ENCODE data around the gene SERPINI1. TPM values are rescaled to one million over a fixed set of nuclear protein-coding genes. Genes with fewer than 3 reads are reported as not detected.

Gene SERPINI1
- total RNA-seq, 1 experiment from 2014 or later: 6.4 TPM

DNA sequence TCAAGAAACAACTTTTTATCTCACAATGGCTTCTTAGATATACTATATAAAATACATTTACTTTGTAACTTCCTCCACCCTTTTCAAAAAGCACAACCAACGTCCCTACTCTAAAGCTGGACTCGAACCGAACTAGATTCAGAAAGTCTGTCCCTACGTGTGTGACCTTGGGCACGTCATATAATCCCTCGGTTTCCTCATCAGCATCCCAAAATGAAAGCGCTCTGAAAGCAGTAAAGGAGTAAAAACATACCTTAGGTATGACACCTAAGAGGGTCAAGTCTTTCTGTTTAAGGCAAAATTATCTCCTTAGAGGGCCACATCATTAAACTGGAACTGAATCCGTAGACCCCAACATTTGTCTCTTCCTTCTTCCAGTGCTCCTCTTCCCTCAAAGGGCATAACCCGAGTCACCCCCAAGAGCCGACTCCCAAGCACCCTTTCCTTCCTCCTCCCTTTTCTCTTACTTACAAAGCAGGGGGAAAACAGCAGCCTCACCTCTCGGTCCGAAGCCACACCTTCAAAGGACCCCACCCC lies 1.5 kb upstream of the SERPINI1 start:
- TF ChIP-seq, protein P1, sequence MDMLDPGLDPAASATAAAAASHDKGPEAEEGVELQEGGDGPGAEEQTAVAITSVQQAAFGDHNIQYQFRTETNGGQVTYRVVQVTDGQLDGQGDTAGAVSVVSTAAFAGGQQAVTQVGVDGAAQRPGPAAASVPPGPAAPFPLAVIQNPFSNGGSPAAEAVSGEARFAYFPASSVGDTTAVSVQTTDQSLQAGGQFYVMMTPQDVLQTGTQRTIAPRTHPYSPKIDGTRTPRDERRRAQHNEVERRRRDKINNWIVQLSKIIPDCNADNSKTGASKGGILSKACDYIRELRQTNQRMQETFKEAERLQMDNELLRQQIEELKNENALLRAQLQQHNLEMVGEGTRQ (CRISPR knock-in tag; IDR thresholded peaks at IDR 0.05): no peak
- TF ChIP-seq, protein P2, sequence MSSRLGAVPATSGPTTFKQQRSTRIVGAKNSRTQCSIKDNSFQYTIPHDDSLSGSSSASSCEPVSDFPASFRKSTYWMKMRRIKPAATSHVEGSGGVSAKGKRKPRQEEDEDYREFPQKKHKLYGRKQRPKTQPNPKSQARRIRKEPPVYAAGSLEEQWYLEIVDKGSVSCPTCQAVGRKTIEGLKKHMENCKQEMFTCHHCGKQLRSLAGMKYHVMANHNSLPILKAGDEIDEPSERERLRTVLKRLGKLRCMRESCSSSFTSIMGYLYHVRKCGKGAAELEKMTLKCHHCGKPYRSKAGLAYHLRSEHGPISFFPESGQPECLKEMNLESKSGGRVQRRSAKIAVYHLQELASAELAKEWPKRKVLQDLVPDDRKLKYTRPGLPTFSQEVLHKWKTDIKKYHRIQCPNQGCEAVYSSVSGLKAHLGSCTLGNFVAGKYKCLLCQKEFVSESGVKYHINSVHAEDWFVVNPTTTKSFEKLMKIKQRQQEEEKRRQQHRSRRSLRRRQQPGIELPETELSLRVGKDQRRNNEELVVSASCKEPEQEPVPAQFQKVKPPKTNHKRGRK (CRISPR knock-in tag; IDR thresholded peaks at IDR 0.05; ENCODE audit: borderline replicate concordance): 0 out of 2 replicates have a peak, but pooled peaks have one; percentile 31
- TF ChIP-seq, protein P3, sequence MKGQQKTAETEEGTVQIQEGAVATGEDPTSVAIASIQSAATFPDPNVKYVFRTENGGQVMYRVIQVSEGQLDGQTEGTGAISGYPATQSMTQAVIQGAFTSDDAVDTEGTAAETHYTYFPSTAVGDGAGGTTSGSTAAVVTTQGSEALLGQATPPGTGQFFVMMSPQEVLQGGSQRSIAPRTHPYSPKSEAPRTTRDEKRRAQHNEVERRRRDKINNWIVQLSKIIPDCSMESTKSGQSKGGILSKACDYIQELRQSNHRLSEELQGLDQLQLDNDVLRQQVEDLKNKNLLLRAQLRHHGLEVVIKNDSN (CRISPR knock-in tag; IDR thresholded peaks at IDR 0.05): no peak
- TF ChIP-seq FOXP1 (CRISPR knock-in tag; IDR thresholded peaks at IDR 0.05; ENCODE audit: borderline replicate concordance) (no peak), HMGA2 (CRISPR knock-in tag; IDR thresholded peaks at IDR 0.05) (no peak)
- CTCF ChIA-PET: no interaction called here
- Mint-ChIP-seq H3K27me3 (ENCODE audit: low read depth) (no peaks in the 10 kb centered on the region), H3K9me3 (no peaks in the 10 kb centered on the region), H3K4me1 (peaks cover 52% of the 10 kb centered on the region), H3K4me3 (no peak overlapping the region), H3K27ac (no peak overlapping the region), H3K36me3 (no peaks in the 10 kb centered on the region)
- ATAC-seq (no peak), DNase-seq (ENCODE audit: low spot score) (no peak)
- POLR2A ChIA-PET: no interaction called here

DNA sequence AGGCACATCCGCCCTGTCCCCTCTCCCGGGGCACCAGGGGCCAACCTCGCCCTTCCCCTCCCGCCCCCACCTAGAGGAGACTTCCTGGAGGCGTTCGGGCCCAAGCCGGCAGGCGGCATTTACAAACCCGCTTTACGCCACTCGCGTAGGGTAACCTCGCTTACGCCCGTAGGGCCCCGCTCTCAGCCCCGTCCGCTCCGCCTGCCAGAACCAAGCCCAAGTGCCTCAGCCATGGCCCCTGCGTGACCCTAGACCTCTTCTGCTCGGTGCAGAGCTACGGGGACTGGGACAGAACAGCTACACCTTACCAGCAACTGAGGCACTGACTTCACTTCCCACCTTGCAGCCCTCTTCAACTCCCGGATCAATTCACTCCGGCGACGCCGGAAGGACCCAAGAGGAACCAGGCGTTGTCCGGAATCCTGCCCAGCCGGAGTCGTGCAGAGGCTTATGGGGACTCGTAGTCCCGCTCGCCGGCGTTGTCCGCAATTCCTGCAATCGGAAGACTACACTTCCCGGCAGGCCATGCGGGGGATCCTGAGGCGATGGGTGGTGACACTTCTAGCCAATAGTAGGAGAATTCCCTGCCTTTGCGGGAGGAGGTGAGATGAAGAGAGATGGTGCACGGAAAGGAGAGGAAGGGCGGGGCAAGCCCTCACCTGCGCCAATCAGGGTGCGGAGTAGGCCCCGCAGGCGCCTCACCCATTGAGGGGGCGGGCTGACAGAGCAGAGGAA lies 856 bp upstream of the SERPINI1 start, which contains the start of gene PDCD10:
TSS of gene PDCD10 (minus strand) at position 395 of the 735 bp plus-strand sequence. CDS start 14,735 bp downstream, outside the sequence.
- H3K36me3 Mint-ChIP-seq: no peaks in the 10 kb centered on the region
- DNase-seq (ENCODE audit: low spot score) (peak; percentile 99), ATAC-seq (peak; percentile 87)
- no peaks in the 10 kb centered on the region for H3K9me3 Mint-ChIP-seq
- H3K27me3 Mint-ChIP-seq (ENCODE audit: low read depth): no peaks in the 10 kb centered on the region
- CTCF ChIA-PET: interaction anchor here (1.6 to 2.0 kb wide), 2 partner anchors 147 to 354 kb away, joined by 8 to 15 read pairs; partner anchors contain the start of gene ZBBX
- no peak within 1 kb of the TSS for H3K27ac Mint-ChIP-seq
- no peak within 1 kb of the TSS for H3K4me3 Mint-ChIP-seq
- peaks cover 49% of the 10 kb centered on the region for H3K4me1 Mint-ChIP-seq
- POLR2A ChIA-PET: interaction anchor here (1.0 to 1.4 kb wide), 2 partner anchors 23 to 354 kb away, joined by 3 to 7 read pairs; partner anchors contain the start of gene ZBBX
- TF ChIP-seq ETV6 (CRISPR knock-in tag; IDR thresholded peaks at IDR 0.05) (peak; percentile 90), JAZF1 (CRISPR knock-in tag; IDR thresholded peaks at IDR 0.05) (no peak), ZNF416 (CRISPR knock-in tag; IDR thresholded peaks at IDR 0.05) (0 out of 2 replicates have a peak, but pooled peaks have one; percentile 8), NFE2L1 (CRISPR knock-in tag; IDR thresholded peaks at IDR 0.05) (peak; percentile 44; the same call in 1 of the 2 replicates), TEAD1 (CRISPR knock-in tag; IDR thresholded peaks at IDR 0.05) (peak; percentile 78), ATF1 (CRISPR knock-in tag; IDR thresholded peaks at IDR 0.05) (no peak), SOX15 (CRISPR knock-in tag; IDR thresholded peaks at IDR 0.05) (no peak), MYBL2 (CRISPR knock-in tag; IDR thresholded peaks at IDR 0.05) (0 out of 2 replicates have a peak, but pooled peaks have one; percentile 23), FOXP1 (CRISPR knock-in tag; IDR thresholded peaks at IDR 0.05; ENCODE audit: borderline replicate concordance) (peak; percentile 54; the same call in 1 of the 2 replicates), FOXK1 (CRISPR knock-in tag; IDR thresholded peaks at IDR 0.05) (peak; percentile 38; the same call in 1 of the 2 replicates)
- TF ChIP-seq, protein P4, sequence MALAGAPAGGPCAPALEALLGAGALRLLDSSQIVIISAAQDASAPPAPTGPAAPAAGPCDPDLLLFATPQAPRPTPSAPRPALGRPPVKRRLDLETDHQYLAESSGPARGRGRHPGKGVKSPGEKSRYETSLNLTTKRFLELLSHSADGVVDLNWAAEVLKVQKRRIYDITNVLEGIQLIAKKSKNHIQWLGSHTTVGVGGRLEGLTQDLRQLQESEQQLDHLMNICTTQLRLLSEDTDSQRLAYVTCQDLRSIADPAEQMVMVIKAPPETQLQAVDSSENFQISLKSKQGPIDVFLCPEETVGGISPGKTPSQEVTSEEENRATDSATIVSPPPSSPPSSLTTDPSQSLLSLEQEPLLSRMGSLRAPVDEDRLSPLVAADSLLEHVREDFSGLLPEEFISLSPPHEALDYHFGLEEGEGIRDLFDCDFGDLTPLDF (CRISPR knock-in tag; IDR thresholded peaks at IDR 0.05): no peak
- TF ChIP-seq, protein P5, sequence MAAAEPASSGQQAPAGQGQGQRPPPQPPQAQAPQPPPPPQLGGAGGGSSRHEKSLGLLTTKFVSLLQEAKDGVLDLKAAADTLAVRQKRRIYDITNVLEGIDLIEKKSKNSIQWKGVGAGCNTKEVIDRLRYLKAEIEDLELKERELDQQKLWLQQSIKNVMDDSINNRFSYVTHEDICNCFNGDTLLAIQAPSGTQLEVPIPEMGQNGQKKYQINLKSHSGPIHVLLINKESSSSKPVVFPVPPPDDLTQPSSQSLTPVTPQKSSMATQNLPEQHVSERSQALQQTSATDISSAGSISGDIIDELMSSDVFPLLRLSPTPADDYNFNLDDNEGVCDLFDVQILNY (CRISPR knock-in tag; IDR thresholded peaks at IDR 0.05): no peak; the same call in 1 of the 2 replicates
- TF ChIP-seq, protein P6, sequence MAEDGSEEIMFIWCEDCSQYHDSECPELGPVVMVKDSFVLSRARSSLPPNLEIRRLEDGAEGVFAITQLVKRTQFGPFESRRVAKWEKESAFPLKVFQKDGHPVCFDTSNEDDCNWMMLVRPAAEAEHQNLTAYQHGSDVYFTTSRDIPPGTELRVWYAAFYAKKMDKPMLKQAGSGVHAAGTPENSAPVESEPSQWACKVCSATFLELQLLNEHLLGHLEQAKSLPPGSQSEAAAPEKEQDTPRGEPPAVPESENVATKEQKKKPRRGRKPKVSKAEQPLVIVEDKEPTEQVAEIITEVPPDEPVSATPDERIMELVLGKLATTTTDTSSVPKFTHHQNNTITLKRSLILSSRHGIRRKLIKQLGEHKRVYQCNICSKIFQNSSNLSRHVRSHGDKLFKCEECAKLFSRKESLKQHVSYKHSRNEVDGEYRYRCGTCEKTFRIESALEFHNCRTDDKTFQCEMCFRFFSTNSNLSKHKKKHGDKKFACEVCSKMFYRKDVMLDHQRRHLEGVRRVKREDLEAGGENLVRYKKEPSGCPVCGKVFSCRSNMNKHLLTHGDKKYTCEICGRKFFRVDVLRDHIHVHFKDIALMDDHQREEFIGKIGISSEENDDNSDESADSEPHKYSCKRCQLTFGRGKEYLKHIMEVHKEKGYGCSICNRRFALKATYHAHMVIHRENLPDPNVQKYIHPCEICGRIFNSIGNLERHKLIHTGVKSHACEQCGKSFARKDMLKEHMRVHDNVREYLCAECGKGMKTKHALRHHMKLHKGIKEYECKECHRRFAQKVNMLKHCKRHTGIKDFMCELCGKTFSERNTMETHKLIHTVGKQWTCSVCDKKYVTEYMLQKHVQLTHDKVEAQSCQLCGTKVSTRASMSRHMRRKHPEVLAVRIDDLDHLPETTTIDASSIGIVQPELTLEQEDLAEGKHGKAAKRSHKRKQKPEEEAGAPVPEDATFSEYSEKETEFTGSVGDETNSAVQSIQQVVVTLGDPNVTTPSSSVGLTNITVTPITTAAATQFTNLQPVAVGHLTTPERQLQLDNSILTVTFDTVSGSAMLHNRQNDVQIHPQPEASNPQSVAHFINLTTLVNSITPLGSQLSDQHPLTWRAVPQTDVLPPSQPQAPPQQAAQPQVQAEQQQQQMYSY (CRISPR knock-in tag; IDR thresholded peaks at IDR 0.05): no peak
- TF ChIP-seq, protein P7, sequence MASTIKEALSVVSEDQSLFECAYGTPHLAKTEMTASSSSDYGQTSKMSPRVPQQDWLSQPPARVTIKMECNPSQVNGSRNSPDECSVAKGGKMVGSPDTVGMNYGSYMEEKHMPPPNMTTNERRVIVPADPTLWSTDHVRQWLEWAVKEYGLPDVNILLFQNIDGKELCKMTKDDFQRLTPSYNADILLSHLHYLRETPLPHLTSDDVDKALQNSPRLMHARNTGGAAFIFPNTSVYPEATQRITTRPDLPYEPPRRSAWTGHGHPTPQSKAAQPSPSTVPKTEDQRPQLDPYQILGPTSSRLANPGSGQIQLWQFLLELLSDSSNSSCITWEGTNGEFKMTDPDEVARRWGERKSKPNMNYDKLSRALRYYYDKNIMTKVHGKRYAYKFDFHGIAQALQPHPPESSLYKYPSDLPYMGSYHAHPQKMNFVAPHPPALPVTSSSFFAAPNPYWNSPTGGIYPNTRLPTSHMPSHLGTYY (CRISPR knock-in tag; IDR thresholded peaks at IDR 0.05): 0 out of 2 replicates have a peak, but pooled peaks have one; percentile 53
- TF ChIP-seq, protein P8, sequence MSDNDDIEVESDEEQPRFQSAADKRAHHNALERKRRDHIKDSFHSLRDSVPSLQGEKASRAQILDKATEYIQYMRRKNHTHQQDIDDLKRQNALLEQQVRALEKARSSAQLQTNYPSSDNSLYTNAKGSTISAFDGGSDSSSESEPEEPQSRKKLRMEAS (CRISPR knock-in tag; IDR thresholded peaks at IDR 0.05): peak; percentile 34; the same call in 1 of the 2 replicates
- TF ChIP-seq, protein P9, sequence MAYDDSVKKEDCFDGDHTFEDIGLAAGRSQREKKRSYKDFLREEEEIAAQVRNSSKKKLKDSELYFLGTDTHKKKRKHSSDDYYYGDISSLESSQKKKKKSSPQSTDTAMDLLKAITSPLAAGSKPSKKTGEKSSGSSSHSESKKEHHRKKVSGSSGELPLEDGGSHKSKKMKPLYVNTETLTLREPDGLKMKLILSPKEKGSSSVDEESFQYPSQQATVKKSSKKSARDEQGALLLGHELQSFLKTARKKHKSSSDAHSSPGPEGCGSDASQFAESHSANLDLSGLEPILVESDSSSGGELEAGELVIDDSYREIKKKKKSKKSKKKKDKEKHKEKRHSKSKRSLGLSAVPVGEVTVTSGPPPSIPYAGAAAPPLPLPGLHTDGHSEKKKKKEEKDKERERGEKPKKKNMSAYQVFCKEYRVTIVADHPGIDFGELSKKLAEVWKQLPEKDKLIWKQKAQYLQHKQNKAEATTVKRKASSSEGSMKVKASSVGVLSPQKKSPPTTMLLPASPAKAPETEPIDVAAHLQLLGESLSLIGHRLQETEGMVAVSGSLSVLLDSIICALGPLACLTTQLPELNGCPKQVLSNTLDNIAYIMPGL (CRISPR knock-in tag; IDR thresholded peaks at IDR 0.05): 0 out of 2 replicates have a peak, but pooled peaks have one; percentile 21
